NCI-H526 treated with DMSO at 0.1 percent for 48 hours (cell line): ENCODE data around the gene TRMO.

Source experiments
- DNase-seq: peaks from one replicate; lab custom pipeline; 2025; lab: John Stamatoyannopoulos, UW

Gene TRMO

GRCh38 chr9:97858826-97859225 lies 63.5 kb downstream of the TRMO start:
- no peak for DNase-seq

DNA sequence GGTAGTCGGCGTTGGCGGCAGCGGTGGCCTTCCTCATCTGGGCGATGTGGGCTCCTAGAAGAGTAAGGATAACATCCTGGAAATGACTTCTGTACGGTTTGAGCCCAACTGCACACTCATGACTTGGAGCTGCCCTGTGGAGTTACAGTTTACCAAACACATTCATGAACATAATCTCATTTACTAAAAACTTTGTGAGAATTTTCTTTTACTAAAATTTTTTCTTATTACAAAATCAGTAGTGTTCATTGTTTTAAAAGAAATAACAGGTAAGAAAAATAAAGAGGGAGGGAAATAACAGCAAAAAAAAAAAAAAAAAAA lies 63.9 kb downstream of the TRMO start:
- DNase-seq, result no peak

DNA sequence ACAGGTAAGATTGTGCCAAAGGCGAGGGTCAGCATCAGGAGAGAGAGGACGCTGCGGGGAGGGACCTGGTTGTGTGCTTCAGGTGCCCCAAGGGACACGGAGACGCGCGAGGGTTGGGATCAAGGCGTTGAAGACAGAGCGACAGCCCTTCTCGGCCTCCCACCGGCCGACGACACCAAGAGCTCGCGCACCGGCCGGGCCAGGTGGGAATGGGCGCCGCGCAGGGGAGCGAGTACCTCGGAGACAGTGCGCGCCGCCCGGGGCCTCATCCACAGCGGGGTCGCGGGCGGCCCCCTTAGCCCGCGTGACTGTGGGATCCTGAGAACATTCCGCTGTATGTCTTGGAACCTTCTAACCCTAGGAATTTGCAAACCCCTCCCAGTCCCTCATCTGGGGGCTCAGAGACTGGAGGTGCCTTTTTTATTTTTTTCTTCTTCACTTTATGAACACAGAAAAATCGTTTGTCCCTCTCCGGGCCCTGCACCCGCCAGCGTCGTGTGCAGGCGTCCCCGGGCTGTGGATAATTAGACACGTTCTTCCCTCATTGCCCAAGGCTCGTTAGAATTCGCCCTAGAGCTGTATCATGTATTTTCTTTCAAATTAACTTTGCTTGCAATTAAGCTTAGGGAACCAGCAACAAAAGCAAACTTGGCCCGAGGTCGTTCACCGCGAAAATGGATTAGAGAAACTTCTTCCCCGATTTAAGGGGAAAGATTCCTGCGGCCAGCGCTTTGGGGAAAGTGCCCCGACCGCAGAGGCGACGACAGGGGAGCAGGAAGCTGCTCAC lies 64.5 kb downstream of the TRMO start:
- no peak for DNase-seq

- no peak for DNase-seq
These were observed 65.3 kb downstream of the TRMO start for GRCh38 chr9:97856857-97857605.

DNA sequence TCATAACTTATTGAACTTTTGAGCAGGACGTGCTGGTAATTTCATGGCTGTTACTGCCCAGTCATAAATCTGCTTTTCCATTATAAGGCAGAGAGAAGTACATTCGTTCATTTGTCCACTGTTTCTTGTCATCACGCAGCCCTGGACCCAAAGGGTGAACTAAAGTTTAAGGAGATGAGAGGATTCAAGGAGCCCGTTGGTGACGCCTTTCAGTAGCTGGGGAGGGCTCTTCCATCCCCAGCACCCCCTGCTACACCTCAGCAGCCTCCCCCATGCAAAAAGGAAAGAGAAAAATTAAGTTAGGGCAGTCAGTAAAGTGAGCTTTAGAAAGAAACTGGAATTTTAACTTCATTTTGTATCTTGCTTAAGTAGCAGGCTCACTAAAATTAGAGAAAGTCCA lies 66.4 kb downstream of the TRMO start:
- no peak for DNase-seq

- DNase-seq, result no peak
These were observed 66.8 kb downstream of the TRMO start for GRCh38 chr9:97855486-97855875.

DNA sequence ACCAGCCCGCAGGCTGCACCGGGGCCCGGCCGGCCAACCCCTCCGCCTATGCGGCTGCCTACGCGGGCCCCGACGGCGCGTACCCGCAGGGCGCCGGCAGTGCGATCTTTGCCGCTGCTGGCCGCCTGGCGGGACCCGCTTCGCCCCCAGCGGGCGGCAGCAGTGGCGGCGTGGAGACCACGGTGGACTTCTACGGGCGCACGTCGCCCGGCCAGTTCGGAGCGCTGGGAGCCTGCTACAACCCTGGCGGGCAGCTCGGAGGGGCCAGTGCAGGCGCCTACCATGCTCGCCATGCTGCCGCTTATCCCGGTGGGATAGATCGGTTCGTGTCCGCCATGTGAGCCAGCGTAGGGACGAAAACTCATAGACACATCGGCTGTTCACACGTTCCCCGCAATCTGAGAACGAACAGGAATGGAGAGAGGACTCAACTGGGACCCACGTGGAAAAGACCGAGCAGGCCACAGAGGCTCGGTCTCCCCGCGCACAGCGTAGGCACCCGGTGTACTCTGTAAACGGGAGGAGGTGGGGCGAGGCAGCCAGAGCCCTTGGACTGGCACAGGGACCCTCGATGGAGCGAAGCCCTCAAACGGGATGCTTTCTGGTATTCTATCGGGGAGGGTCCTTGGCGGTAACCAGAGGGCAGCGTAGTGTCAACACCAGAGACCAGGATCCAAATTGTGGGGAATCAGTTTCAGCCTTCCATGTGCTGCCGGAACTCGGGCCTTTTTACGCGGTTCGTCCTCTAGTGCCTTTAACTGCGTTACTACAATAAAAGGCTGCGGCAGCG lies 67.4 kb downstream of the TRMO start:
- no peak for DNase-seq
